GM21390 (cell line): ENCODE measurements around the gene SOWAHB.

ENCODE experiments used
- ATAC-seq: cut with Tn5 transposase; IDR thresholded peaks from one replicate; pipeline ENCODE4 v1.9.1; 2021; ENCODE audit not compliant: unreplicated experiment

The SOWAHB gene

DNA sequence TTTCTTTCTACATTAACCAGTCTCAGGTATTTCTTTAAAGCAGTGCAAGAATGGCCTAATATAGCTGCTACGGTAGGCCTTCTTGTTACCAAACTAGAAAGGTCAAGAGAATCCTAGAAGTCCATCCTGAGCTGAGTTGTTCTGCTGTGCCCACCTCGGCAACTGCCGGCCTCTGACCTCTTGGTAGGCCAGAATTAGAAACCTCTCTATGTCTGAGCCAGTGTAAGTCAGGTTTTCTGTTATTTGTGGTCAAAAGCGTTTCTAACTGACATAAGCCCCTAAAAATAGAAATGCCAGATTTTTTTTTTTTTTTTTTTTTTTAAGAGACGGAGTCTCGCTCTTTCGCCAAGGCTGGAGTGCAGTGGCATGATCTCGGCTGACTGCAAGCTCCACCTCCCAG is 43.1 kb downstream of the SOWAHB start:
- ATAC-seq, result peak; percentile 64

DNA sequence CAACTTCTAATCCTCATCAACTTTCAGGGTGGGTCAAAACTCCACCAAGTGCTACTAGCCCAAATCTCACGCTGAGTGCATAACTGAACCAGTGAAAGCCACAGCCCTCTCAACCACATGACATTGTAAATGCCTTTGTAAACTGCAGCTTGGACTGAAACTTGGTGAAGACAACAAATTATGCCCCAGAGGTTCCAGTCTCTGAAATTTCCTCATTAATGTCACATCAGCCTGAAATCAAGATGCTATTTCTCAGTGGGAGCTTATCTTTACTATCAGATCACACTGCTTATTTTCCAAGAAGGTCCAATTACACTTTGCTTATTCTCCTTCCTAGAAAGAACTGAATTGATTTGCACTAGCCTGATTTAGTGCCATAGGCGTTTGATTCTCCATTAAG is 46.6 kb downstream of the SOWAHB start:
- ATAC-seq, result no peak

DNA sequence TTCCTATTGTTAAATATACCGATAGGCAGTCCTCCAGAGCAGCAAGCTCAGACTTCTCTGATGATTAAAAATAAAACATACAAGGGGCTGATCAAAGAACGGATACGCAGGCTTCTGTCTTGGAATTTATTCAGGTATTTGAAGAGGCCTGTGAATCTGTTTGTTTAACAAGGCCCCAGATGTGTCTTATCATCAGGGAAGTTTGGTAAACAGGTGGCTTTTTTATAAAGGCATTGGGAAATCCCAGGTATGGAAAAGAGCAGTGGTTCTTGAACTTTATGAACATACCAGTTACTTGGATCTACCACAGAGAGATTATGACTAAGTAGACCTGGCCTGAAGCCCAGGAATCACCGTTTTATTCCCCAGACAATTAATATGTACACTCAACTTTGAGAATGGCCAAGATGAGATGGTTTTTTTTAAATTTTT is 47.9 kb downstream of the SOWAHB start:
- no peak for ATAC-seq
